Measurements from ENCODE around the gene ADGRL2.

ADGRL2 gene

GRCh38 chr1:81915937-81916336 lies 115.2 kb downstream of the ADGRL2 start:
- Histone ChIP-seq H3K9me3 (ENCODE audit: insufficient read depth, low read length) (no peaks in the 10 kb centered on the region), H2AFZ (ENCODE audit: low read depth, low read length, severe bottlenecking) (no peak overlapping the region), H3K4me2 (ENCODE audit: low read depth, low read length, poor library complexity, severe bottlenecking) (no peak overlapping the region), H3K79me2 (ENCODE audit: insufficient read depth, low read length) (no peaks in the 10 kb centered on the region), H3K36me3 (ENCODE audit: low read length) (no peaks in the 10 kb centered on the region), H3K27ac (ENCODE audit: low read depth, low read length) (no peak overlapping the region), H3K27me3 (ENCODE audit: low read length) (no peaks in the 10 kb centered on the region), H3K9me2 (replicated peaks; ENCODE audit: insufficient read depth, low read length) (no peaks in the 10 kb centered on the region), H4K20me1 (ENCODE audit: low read depth, low read length) (no peaks in the 10 kb centered on the region), H3F3A (ENCODE audit: insufficient read depth) (no peaks in the 10 kb centered on the region), H3K9ac (ENCODE audit: low read length) (no peak overlapping the region), H3K4me3 (ENCODE audit: insufficient read depth, low read length, poor library complexity, severe bottlenecking) (no peak overlapping the region)
- TF ChIP-seq EZH2phosphoT487 (conservative IDR thresholded peaks at IDR 0.05; ENCODE audit: low read length) (no peak), CTCF (IDR thresholded peaks at IDR 0.05; ENCODE audit: insufficient read depth, low read length, poor library complexity, severe bottlenecking) (no peak)

- H3K9ac ChIP-seq (ENCODE audit: low read length), result no peak overlapping the region
- no peak overlapping the region for H3K27ac ChIP-seq (ENCODE audit: low read depth, low read length)
- H3F3A ChIP-seq (ENCODE audit: insufficient read depth), result no peaks in the 10 kb centered on the region
- no peaks in the 10 kb centered on the region for H3K79me2 ChIP-seq (ENCODE audit: insufficient read depth, low read length)
- H3K4me2 ChIP-seq (ENCODE audit: low read depth, low read length, poor library complexity, severe bottlenecking), result no peak overlapping the region
- TF ChIP-seq CTCF (IDR thresholded peaks at IDR 0.05; ENCODE audit: insufficient read depth, low read length, poor library complexity, severe bottlenecking) (no peak), EZH2phosphoT487 (conservative IDR thresholded peaks at IDR 0.05; ENCODE audit: low read length) (no peak)
- H4K20me1 ChIP-seq (ENCODE audit: low read depth, low read length), result no peaks in the 10 kb centered on the region
- no peak overlapping the region for H3K4me3 ChIP-seq (ENCODE audit: insufficient read depth, low read length, poor library complexity, severe bottlenecking)
- H3K9me3 ChIP-seq (ENCODE audit: insufficient read depth, low read length), result no peaks in the 10 kb centered on the region
- H3K36me3 ChIP-seq (ENCODE audit: low read length), result no peaks in the 10 kb centered on the region
- H3K9me2 ChIP-seq (replicated peaks; ENCODE audit: insufficient read depth, low read length), result no peaks in the 10 kb centered on the region
- peak overlapping the region; percentile 2 for H2AFZ ChIP-seq (ENCODE audit: low read depth, low read length, severe bottlenecking)
- no peaks in the 10 kb centered on the region for H3K27me3 ChIP-seq (ENCODE audit: low read length)
Measured at GRCh38 chr1:81920245-81920740, 119.6 kb downstream of the ADGRL2 start.

- Histone ChIP-seq H2AFZ (ENCODE audit: low read depth, low read length, severe bottlenecking) (no peak overlapping the region), H3K36me3 (ENCODE audit: low read length) (no peaks in the 10 kb centered on the region), H3K9me3 (ENCODE audit: insufficient read depth, low read length) (no peaks in the 10 kb centered on the region), H3K79me2 (ENCODE audit: insufficient read depth, low read length) (no peaks in the 10 kb centered on the region), H3K9ac (ENCODE audit: low read length) (no peak overlapping the region), H3K9me2 (replicated peaks; ENCODE audit: insufficient read depth, low read length) (no peaks in the 10 kb centered on the region), H4K20me1 (ENCODE audit: low read depth, low read length) (no peaks in the 10 kb centered on the region), H3K4me3 (ENCODE audit: insufficient read depth, low read length, poor library complexity, severe bottlenecking) (no peak overlapping the region), H3K27ac (ENCODE audit: low read depth, low read length) (no peak overlapping the region), H3K27me3 (ENCODE audit: low read length) (no peaks in the 10 kb centered on the region), H3K4me2 (ENCODE audit: low read depth, low read length, poor library complexity, severe bottlenecking) (no peak overlapping the region), H3F3A (ENCODE audit: insufficient read depth) (no peaks in the 10 kb centered on the region)
- no peak for TF ChIP-seq EZH2phosphoT487 (conservative IDR thresholded peaks at IDR 0.05; ENCODE audit: low read length)
- TF ChIP-seq CTCF (IDR thresholded peaks at IDR 0.05; ENCODE audit: insufficient read depth, low read length, poor library complexity, severe bottlenecking), result no peak
Measured at GRCh38 chr1:81920886-81921285, 120.2 kb downstream of the ADGRL2 start.
